GM21825 (cell line): ENCODE results near the gene TMEM167A.

Experiments used
- ATAC-seq: cut with Tn5 transposase; IDR thresholded peaks from one replicate; pipeline ENCODE4 v1.9.1; 2021; ENCODE audit warnings: mild to moderate bottlenecking, moderate library complexity; ENCODE audit not compliant: unreplicated experiment

Gene TMEM167A

DNA sequence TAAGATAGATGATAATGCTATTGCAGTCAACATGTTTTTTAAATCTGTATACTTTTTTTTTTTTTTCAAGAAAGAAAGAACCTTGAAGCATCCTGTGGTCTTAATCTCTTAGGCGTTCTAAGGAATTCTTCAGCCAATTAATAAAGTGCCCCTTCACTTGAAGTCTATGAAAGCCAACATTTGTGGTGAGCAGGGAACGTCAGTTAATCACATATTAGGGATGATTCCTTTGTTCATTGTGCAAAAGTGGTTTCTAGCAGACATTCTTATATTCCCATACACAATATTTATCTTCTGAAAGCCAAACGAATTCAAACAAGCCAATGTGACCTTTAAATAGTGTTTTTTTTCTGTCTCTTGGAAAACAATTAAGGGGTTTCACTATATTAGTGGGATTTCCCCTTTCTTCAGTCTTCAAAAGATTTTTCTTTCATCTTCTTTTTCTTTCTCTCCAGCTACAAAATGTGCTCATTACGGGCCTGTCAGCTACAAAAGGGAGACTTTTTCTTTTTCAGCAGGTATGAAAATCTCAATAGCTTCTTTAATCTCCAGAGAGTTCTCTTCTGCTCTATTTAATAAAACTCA lies 40.1 kb downstream of the TMEM167A start:
- ATAC-seq = no peak

DNA sequence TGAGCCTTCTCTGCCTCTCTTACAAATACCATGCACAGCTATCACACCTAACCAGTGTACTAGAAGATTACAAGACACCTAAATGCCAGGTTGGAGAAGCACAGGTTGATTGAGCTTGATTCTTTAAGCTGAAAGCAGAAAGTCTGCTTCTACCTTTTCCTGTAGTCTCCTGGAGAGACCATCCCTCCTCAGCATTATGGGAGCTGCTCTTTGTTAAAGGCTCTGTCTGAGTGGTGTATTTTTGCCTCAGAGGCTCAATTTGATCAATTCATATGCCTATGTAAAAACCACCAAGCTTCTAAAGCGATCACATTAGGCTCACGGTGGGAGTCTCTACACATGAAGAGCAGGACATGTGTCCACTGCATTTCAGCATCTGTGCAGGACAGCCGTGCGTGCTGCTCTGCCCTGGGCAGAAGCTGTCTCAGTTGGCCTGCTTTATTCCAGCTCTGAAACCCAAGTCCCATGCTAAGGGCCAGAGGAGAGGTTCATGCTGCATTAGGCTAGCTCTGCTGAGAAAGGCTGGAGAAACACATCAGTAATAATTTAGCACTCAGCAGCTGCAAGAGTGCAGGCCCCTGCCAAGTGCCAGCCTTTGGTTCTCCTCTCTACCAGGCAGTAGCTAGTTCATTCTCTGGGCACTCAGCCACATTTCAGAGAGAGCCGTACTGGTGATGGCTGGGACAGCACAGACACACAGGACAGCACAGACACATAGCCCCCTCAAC lies 41.7 kb downstream of the TMEM167A start:
- no peak for ATAC-seq

DNA sequence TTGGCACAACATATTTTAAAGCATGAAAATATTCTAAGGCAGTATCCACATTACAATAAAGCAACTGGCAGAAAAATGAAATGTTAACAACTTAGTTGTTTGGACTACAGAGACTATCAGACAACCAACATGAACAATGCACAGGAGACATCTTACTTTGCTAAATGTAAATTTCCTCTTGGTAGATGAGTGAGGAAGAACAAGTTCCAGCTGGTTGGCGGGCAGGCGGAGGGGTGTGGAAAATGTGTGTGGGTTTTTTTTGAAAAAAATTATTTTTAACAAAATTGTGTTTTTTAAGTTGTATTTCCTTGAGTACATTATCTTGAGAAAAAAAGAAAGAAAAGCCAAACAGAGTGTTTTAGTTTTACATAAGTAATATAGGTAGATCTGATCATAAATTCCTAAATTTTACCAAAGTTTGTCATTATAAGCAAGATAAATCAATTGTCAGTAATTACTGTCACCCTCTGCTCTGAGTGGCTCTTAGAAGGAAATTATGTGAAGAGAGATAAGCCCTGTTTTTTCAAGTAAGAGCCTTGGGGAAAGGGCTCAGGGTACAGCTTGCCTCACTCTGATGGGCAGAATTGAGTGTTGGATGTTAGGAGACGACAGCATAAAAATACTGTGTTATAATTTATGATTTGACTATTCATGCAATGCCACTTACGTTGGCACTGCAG lies 42.5 kb downstream of the TMEM167A start:
- no peak for ATAC-seq

DNA sequence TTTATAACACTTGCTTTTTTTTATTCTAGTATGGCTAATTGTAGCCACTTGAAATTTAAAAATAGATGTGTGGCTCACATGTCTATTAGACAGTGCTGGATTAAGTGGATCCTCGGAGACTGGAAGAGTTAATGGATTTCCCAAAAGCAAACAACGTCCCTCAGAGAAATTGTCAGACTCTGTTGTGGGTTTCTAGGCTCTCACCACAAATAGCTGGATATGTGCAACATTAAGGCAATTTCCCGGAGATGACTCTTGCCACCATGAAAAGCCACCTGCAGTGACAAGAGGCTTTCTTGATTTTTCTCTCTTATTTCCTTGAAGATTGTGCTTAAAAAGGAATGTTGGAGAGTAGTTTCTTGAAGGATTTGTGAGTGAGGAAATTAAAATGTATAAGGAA lies 43.2 kb downstream of the TMEM167A start:
- no peak for ATAC-seq

DNA sequence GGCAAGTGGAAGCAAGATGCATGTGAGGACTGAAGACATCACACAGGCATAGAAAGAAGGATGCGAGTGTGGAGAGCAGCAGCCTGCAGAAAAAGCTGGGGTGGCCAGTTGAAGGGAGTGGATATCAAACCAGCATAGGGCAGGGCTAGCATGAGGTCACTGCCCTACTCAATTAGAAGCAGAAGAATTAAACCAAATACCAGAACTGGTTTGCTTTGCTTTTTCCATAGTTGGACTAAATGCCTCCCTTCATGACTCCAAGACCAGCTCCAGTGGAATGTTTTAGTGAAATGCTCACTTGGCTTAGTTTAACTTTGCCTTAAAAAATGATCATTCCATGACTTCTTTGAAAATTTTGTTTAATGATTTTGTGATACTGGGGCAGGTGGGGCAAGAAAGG lies 45.8 kb downstream of the TMEM167A start:
- no peak for ATAC-seq

DNA sequence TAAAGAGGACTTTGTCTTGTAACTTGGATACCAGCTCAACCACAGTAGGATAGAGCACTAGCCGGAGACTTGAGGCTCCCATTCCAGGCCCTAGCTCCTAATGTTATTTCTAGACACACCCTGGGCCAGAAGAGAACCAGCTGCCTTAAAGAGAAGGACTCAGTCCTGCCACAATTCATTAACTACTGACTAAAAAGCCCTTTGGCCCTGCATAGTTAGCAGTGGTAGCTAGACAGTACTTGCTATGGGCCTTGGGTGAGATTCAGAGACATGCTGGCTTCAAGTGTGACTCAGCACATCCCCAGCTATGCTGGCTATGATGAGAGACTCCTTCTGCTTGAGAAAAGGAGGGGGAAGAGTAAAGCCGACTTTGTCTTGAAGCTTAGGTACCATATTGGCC lies 47.3 kb downstream of the TMEM167A start:
- no peak for ATAC-seq

GRCh38 chr5:83026930-83027687 lies 50.1 kb downstream of the TMEM167A start:
- peak; percentile 88 for ATAC-seq

DNA sequence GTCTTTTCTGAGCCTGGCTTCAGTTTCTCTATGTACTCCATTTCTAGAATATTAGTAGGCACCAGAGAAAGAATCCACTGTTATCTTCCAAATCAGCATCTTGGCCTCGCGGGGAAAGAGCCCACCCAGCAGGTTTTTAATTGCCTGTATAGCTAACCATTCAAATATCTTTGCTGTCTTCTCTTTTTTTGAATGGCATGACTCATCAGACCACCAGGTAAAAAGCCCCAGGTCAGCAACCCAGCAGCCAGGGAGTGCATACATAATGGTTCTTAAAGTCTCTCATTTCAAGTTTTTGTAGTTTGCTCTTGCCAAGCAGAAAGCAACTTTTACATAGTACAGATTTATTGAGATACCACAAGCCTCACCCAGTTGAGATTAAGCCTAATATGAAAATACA lies 50.7 kb downstream of the TMEM167A start:
- no peak for ATAC-seq

DNA sequence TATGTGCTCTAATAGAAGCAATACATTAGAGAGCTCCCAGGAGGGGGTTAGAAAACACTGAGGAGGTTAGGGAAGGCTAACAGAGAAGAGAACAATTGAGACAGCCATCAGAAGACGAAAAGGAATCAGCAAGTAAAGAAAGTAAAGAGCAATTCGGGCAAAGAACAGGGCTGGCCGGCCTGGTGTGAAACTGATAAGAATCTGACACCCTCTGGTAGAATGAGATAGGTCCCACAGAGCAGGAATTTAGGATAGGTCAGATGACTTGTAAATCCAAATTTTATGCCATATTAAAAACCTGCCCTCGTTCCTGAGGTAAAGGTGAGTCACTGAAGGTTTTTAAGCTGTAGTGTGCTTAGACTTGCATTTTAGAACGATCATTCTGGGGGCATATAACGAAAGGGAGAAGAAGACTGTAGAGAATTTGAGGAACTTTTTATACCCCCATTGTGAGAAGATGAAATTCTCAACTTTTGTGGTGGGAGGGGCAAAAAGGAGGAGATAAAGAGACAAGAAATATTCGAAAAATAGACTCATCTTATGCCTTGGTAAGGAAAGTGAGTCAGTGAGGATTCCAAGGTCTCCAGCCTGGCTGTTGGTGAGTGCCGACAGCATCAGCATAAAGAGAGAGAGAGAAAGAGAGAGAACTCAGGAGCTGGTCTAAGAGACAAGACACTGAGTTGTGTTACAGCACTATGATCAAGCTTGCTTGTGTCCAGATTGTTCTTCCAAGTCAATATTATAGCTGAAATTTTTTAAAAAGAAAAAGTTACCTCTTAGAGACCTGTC lies 51.3 kb downstream of the TMEM167A start:
- ATAC-seq = no peak

DNA sequence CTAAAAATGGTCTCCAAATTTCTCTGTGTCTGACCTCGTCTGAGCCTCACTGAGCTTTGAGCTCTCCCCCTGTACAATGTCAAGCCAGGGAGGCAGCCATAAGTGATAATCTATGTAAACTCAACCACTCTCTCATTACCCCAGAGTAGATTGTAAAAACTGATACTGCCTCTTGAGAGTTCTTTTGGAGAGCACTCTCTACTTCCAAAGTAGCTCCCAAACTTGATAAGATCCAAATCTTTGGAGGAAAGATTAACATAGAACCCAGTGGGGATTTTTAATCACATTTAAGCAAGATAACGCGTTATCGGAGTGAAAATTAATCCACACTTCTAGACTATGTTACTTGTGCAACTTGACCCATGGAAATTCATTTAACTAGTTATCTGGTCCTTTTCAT lies 54.9 kb downstream of the TMEM167A start:
- no peak for ATAC-seq

DNA sequence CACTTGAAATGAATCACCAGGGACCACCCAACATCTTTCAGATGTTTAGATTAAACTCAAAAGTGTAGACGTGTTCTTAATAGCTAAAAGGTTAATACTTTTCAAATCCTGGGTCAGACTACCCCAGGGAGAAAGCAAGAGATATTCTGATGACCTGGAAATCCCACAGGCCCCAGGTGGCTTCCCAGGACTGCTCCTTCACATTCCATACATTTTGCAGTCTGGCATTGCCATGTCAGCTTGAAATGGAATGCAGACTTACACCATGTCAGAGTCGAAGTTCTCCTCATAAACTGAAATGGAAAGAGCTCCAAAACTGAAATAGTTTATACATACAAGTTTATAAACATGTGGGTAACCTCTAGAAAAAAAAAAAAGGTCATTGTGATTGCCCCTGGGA lies 61.5 kb downstream of the TMEM167A start:
- no peak for ATAC-seq

DNA sequence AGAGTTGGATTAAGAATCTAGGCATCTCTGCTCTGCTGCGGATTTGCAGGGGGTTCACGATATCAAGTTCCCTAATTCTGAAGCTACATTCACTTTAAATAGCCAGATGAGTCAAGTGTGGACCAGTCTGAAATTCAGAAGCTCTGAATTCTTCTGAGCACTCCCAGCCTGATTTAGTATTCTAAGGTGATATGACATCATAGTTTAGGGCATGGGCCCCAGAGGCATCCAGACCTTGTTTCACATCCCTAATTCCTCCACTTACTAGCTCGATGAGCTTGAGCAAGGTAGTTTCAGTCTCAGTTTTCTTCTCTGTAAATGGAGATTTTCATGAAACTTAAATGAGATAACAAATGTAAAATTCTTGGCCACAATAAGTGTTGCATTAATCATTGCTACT lies 65.2 kb downstream of the TMEM167A start:
- peak; percentile 99 for ATAC-seq

- no peak for ATAC-seq
Measured at GRCh38 chr5:83009408-83009807, 67.8 kb downstream of the TMEM167A start.

- ATAC-seq = no peak
Measured at GRCh38 chr5:83007755-83008154, 69.4 kb downstream of the TMEM167A start.

GRCh38 chr5:83006683-83007283 lies 70.4 kb downstream of the TMEM167A start:
- no peak for ATAC-seq

- ATAC-seq = no peak
Measured at GRCh38 chr5:83003791-83004190, 73.4 kb downstream of the TMEM167A start.
